Kidney epithelial cell (primary cell): ENCODE measurements around the gene NTN3. TPM values are rescaled to one million over a fixed set of nuclear protein-coding genes. Genes with fewer than 3 reads are reported as not detected.
A peak's percentile ranks its signal among the peaks of the same experiment; 100 is the strongest.

Source experiments
- DNase-seq: peaks from one replicate; pipeline ENCODE4 v3.0.0-alpha.2; 2010; ENCODE audit warnings: low read depth
- H3K27me3 ChIP-seq: 2 replicates; pipeline ENCODE4 v1.6.0; 2011; ENCODE audit warnings: low read length; ENCODE audit not compliant: control insufficient read depth, insufficient read depth
- H3K36me3 ChIP-seq: 2 replicates; pipeline ENCODE4 v1.5.1; 2011; ENCODE audit warnings: low read length; ENCODE audit not compliant: control insufficient read depth, insufficient read depth
- H3K4me3 ChIP-seq: 2 replicates; pipeline ENCODE4 v1.5.1; 2011; ENCODE audit warnings: low read depth, mild to moderate bottlenecking, control low read depth, low read length
- total RNA-seq: library from RNA; depleted of rRNA; stranded (reverse); fragments of >200 nt; gene quantifications from 2 replicates; pipeline ENCODE4 v1.2.3, GENCODE V29; 2015
- TF ChIP-seq, protein P1 (sequence below): IDR thresholded peaks from 2 replicates; pipeline ENCODE4 v1.5.1; 2011; ENCODE audit warnings: mild to moderate bottlenecking, moderate library complexity, low read length, control low read depth, inconsistent platforms; ENCODE audit not compliant: insufficient read depth, poor library complexity, severe bottlenecking

NTN3 gene
- total RNA-seq, 1 donor from 2014 or later, result 0.17 TPM

DNA sequence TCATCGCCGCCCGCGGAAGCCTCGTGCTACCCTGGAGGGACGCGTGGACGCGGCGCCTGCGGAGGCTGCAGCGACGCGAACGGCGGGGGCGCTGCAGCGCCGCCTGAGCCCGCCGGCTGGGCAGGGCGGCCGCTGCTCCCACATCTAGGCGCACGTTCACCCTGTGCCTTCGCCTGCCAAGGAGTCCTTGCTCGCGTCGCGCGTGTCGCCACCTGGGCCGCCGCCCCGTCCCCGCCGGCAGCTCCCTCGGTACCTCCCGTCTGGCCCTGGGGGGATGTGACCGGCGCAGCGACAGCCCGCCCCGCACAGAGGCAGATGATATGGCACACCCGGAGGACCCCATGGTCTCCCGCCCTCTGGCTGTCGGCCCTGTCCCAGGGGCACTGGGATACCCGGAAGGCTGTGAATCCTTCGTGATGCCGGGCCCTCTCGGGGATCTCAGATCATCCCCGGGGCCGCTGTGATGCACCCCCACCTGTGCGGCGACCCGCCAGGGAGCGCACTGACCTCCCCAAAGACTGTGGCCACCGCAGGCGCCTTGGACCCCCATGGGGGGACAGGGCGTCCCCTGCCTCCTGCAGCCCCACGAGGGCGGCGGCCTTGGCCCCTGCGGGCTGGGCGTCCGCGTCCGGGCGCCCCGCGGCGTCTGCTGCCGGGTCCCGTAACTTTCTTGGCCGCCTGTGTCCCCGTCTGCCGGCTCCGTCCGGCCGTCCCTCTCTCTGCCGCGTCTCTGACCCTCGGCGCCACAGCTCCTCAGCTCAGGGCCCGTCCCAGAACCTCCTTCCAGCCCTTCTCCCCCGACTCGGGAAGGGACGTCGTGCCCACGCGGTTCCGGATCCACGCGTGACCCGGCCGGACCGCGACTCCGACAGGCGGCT is 3.1 kb downstream of the NTN3 start:
- Histone ChIP-seq H3K4me3 (peak overlapping the region; percentile 81), H3K36me3 (no peaks in the 10 kb centered on the region), H3K27me3 (peaks cover 13% of the 10 kb centered on the region)
- DNase-seq, result no peak
- TF ChIP-seq, protein P1, sequence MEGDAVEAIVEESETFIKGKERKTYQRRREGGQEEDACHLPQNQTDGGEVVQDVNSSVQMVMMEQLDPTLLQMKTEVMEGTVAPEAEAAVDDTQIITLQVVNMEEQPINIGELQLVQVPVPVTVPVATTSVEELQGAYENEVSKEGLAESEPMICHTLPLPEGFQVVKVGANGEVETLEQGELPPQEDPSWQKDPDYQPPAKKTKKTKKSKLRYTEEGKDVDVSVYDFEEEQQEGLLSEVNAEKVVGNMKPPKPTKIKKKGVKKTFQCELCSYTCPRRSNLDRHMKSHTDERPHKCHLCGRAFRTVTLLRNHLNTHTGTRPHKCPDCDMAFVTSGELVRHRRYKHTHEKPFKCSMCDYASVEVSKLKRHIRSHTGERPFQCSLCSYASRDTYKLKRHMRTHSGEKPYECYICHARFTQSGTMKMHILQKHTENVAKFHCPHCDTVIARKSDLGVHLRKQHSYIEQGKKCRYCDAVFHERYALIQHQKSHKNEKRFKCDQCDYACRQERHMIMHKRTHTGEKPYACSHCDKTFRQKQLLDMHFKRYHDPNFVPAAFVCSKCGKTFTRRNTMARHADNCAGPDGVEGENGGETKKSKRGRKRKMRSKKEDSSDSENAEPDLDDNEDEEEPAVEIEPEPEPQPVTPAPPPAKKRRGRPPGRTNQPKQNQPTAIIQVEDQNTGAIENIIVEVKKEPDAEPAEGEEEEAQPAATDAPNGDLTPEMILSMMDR, result peak; percentile 13

DNA sequence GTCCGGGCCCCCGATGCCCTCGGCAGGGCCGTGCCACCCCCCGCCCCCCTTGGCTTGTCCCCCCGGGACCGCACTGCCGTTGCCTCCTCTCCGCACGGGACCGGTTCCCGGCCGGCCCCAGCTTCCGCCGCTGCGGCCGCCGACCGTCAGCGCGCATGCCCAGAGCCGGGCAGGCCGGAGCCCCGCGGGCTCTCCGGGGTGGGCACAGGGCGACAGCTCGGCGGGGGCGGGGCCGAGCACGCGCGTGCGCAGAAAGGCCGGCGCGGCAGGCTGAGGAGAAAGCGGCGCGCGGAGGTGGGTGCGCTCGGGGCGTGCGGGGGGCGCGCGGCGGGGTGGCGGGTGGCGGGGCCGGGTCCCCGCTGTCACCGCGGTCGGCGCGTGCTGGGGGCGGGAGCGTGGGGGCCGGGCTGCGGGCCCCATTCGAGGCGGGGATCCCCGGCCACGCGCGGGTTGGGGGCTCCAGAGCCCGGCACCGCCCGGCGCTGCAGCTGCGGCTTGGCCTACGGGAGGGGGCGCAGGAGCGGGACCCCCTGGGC is 3.8 kb downstream of the NTN3 start, which contains the start of gene TBC1D24:
TBC1D24 (plus strand) TSS at position 251 of the 536 bp plus-strand sequence. CDS start 21,022 bp downstream, outside the sequence.
- peak; percentile 42 for DNase-seq
- TF ChIP-seq, protein P1, result no peak
- Histone ChIP-seq H3K4me3 (peak within 1 kb of the TSS; percentile 81), H3K27me3 (peaks cover 9% of the 10 kb centered on the region), H3K36me3 (no peaks in the 10 kb centered on the region)

DNA sequence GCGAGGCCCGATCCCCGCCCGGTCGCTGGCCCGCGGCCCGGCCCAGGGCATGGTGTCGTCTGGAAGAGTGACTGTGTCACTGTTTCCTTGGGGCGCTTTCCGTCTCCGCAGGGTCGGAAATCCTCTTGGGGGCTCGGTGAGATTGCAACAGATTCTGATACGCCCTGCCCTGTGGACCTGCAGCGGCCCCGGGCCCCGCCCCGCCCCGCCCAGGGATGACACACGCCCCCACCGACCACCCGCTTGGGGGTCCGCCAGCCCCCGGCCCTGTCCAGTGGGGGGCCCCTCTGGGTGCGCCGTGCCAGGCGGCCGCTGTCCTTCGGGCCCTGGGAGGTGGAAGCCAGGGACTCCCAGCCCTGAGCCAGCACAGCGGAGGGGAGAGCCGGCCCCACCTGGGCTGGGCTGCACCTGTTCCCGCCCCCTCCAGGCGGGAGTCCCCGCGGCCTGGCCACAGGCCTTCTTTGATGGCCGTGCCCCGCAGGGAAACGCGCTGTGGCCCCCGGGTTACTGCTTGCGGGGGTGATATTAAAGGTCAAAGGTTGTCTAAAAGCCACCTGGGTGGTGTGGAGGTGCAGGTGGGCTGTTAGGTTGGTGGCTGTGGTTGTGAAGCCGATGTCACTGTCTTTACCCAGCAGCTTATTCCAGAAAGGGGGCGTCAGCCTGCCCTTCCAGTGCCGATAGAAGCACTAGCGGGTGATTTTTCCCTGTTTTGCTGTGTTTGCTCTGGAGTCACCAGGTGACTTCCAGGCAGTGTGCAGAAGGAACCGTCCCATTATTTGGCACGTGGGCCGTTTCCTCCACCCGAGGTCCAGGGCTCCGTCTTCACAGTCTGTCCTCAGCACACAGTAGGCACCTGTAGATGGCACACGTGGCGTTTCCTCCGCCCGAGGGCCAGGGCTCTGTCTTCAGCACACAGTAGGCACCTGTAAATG is 4.6 kb downstream of the NTN3 start:
- H3K4me3 ChIP-seq, result peak overlapping the region; percentile 81
- TF ChIP-seq, protein P1, result no peak
- H3K36me3 ChIP-seq, result no peaks in the 10 kb centered on the region
- peaks cover 6% of the 10 kb centered on the region for H3K27me3 ChIP-seq
- DNase-seq, result no peak

DNA sequence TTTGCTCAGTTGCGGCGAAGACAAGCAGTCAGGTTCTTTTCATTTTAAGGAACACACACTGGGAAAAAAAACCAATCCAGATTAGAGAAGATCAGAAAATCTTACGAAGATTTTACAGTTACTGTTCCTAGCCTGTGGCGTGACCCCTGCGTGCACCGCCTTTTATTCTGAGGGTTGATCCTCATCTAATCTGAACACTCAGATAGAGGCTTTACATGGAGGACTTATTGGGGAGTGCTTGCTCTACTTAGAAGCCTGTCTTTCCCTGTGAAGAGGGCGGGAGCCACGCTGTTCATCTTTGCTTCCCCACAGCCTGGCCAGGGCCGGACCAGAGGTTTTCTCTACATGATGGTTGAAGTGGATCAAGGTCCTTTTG is 5.2 kb downstream of the NTN3 start:
- TF ChIP-seq, protein P1, result no peak
- Histone ChIP-seq H3K36me3 (no peaks in the 10 kb centered on the region), H3K27me3 (peaks cover 6% of the 10 kb centered on the region), H3K4me3 (no peak overlapping the region)
- DNase-seq, result no peak

DNA sequence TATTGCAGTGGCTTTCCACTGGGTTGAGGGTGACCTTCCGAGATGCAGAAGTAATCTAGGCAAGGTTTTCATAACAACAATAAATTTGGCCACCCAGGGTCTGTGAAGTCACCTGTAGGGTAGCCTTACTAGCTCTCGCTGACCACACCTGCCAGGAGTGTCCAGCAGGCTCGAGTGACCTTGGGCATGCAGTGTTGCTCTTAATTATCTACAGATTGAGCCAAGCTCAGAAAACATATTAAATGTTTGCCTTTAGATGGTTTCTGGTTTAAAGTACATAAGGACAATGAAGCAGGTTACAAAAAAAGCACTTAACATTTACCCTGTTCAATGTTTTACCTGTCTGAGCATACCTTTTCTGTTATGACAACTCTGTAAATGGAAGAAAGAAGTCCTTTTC is 5.6 kb downstream of the NTN3 start:
- H3K27me3 ChIP-seq, result peaks cover 6% of the 10 kb centered on the region
- no peaks in the 10 kb centered on the region for H3K36me3 ChIP-seq
- DNase-seq, result no peak
- no peak overlapping the region for H3K4me3 ChIP-seq
- TF ChIP-seq, protein P1, result no peak
